SK-N-SH (cell line): ENCODE results near the gene ARHGEF1. TPM values are rescaled to one million over a fixed set of nuclear protein-coding genes. Genes with fewer than 3 reads are reported as not detected.

Experiments used
- CTCF ChIA-PET: fragments of 300-600, 350-600 bp; formaldehyde crosslinking; extraction: SDS; loops from one replicate; lab custom pipeline; 2021; lab: Yijun Ruan, JAX
- POLR2A ChIA-PET: fragments of 350-600 bp; sonication (Branson Sonifier 250); formaldehyde crosslinking; extraction: SDS; loops from one replicate; lab custom pipeline; 2020; ENCODE audit warnings: antibody characterized with exemption, inconsistent platforms; lab: Yijun Ruan, JAX
- DNase-seq: peaks from one replicate; pipeline ENCODE4 v3.0.0; 2012
- H2AFZ ChIP-seq: fragments of 200-600 bp; sonication (generic); 2 replicates; pipeline ENCODE4 v1.8.1; 2016; ENCODE audit warnings: antibody characterized with exemption, mild to moderate bottlenecking, low read depth
- H3F3A ChIP-seq: fragments of 200-600 bp; sonication (generic); replicated peaks from 2 replicates; pipeline ENCODE3; 2016; ENCODE audit warnings: antibody characterized with exemption, mild to moderate bottlenecking; ENCODE audit not compliant: insufficient read depth
- H3K27ac ChIP-seq, 2 experiments: fragments of 200-500 bp in 1 of 2; fragments of 200-600 bp in 1 of 2; sonication (Bioruptor generic) in 1 of 2; sonication (generic), shearing (Covaris generic) in 1 of 2; 2 replicates each; pipeline versions ENCODE4 v1.5.1 to v1.6.1; 2014 to 2016; ENCODE audit warnings: low read depth in 2 of 2, inconsistent platforms in 1 of 2, low read length in 1 of 2, mild to moderate bottlenecking in 1 of 2, mixed read lengths in 1 of 2
- H3K27me3 ChIP-seq: fragments of 200-600 bp; sonication (generic), shearing (Covaris generic); 2 replicates; pipeline ENCODE4 v1.6.1; 2016; ENCODE audit warnings: mixed run types; ENCODE audit not compliant: insufficient read depth
- H3K36me3 ChIP-seq, 2 experiments: fragments of 200-500 bp in 1 of 2; fragments of 200-600 bp in 1 of 2; sonication (Bioruptor generic) in 1 of 2; sonication (generic) in 1 of 2; replicated peaks in 1 of 2; 2 replicates each; pipeline versions ENCODE3 to v1.5.1; 2014 to 2016; ENCODE audit warnings: low read length in 1 of 2, mild to moderate bottlenecking in 1 of 2; ENCODE audit not compliant: insufficient read depth in 2 of 2, control insufficient read depth in 1 of 2
- H3K4me1 ChIP-seq, 2 experiments: fragments of 200-500 bp in 1 of 2; fragments of 200-600 bp in 1 of 2; sonication (Bioruptor generic) in 1 of 2; sonication (generic), shearing (Covaris generic) in 1 of 2; 2 replicates each; pipeline versions ENCODE4 v1.5.1 to v1.6.1; 2014 to 2016; ENCODE audit warnings: low read depth in 1 of 2, low read length in 1 of 2, mixed run types in 1 of 2; ENCODE audit not compliant: insufficient read depth in 2 of 2, control insufficient read depth in 1 of 2
- H3K4me2 ChIP-seq: fragments of 200-600 bp; sonication (generic), shearing (Covaris generic); 2 replicates; pipeline ENCODE4 v1.6.1; 2017; ENCODE audit warnings: mixed run types
- H3K4me3 ChIP-seq, 2 experiments: fragments of 200-500 bp in 1 of 2; fragments of 200-600 bp in 1 of 2; sonication (Bioruptor generic) in 1 of 2; sonication (generic), shearing (Covaris generic) in 1 of 2; 2 replicates each; pipeline versions ENCODE4 v1.5.1 to v1.8.1; 2014 to 2016; ENCODE audit warnings: low read depth in 2 of 2, inconsistent platforms in 1 of 2, low read length in 1 of 2, mild to moderate bottlenecking in 1 of 2, mixed read lengths in 1 of 2, moderate library complexity in 1 of 2
- H3K79me2 ChIP-seq: fragments of 200-600 bp; sonication (generic); 2 replicates; pipeline ENCODE4 v1.8.1; 2017; ENCODE audit warnings: mild to moderate bottlenecking; ENCODE audit not compliant: insufficient read depth
- H3K9ac ChIP-seq: fragments of 200-600 bp; sonication (generic); 2 replicates; pipeline ENCODE4 v1.6.1; 2017; ENCODE audit warnings: mixed run types
- H3K9me2 ChIP-seq: fragments of 200-600 bp; sonication (generic); 2 replicates; pipeline ENCODE4 v1.6.1; 2017; ENCODE audit warnings: mixed run types
- H3K9me3 ChIP-seq: fragments of 200-600 bp; sonication (generic); 2 replicates; pipeline ENCODE4 v1.6.1; 2017; ENCODE audit warnings: mixed run types, mild to moderate bottlenecking, moderate library complexity
- H4K20me1 ChIP-seq: fragments of 200-600 bp; sonication (generic); 2 replicates; pipeline ENCODE4 v1.6.1; 2017; ENCODE audit warnings: mild to moderate bottlenecking, mixed run types; ENCODE audit not compliant: insufficient read depth
- CHD2 ChIP-seq: fragments of 150-350 bp; IDR thresholded peaks from 2 replicates; pipeline ENCODE4 v1.6.1; 2018; ENCODE audit warnings: low read length; ENCODE audit not compliant: partially characterized antibody
- EZH2phosphoT487 ChIP-seq: fragments of 200-600 bp; sonication (generic); IDR thresholded peaks from 2 replicates; pipeline ENCODE4 v1.6.1; 2017; ENCODE audit warnings: low read depth, mixed run types, mild to moderate bottlenecking, antibody characterized with exemption, moderate library complexity, borderline replicate concordance
- FOSL2 ChIP-seq: IDR thresholded peaks from 2 replicates; pipeline ENCODE4 v1.4.0; 2012; ENCODE audit warnings: low read depth, mild to moderate bottlenecking, moderate library complexity, borderline replicate concordance
- JUND ChIP-seq: IDR thresholded peaks from 2 replicates; pipeline ENCODE4 v1.4.0; 2012
- MAX ChIP-seq: IDR thresholded peaks from 2 replicates; pipeline ENCODE4 v1.4.0; 2012; ENCODE audit warnings: low read depth
- MEF2A ChIP-seq: IDR thresholded peaks from 2 replicates; pipeline ENCODE4 v1.4.0; 2012; ENCODE audit warnings: low read depth, borderline replicate concordance
- MXI1 ChIP-seq: IDR thresholded peaks from 2 replicates; pipeline ENCODE4 v1.6.1; 2012; ENCODE audit warnings: mild to moderate bottlenecking, low read depth, low read length, improper control_type of control experiment
- RAD21 ChIP-seq: IDR thresholded peaks from 2 replicates; pipeline ENCODE4 v1.6.1; 2012; ENCODE audit warnings: mild to moderate bottlenecking, low read length
- RCOR1 ChIP-seq: fragments of 150-350 bp; IDR thresholded peaks from 2 replicates; pipeline ENCODE4 v1.6.1; 2017; ENCODE audit warnings: antibody characterized with exemption, low read length
- RFX5 ChIP-seq: IDR thresholded peaks from 2 replicates; pipeline ENCODE4 v1.6.1; 2012; ENCODE audit warnings: mild to moderate bottlenecking, improper control_type of control experiment, low read length
- TAF1 ChIP-seq: IDR thresholded peaks from 2 replicates; pipeline ENCODE4 v1.6.1; 2012; ENCODE audit warnings: low read depth, mild to moderate bottlenecking, low read length, moderate library complexity, borderline replicate concordance
- WGBS: methylation state at CpG from one replicate; pipeline ENCODE4 v1.1.6; 2017; ENCODE audit warnings: low lambda C conversion rate; 5-methylcytosine and 5-hydroxymethylcytosine counted together
- polyA plus RNA-seq, 3 experiments: library from polyadenylated mRNA; depleted of rRNA; stranded (reverse); fragments of >200 nt; gene quantifications; 2 replicates each; pipeline ENCODE4 v1.2.3, GENCODE V29; 2012
- TF ChIP-seq, protein P1 (sequence below): IDR thresholded peaks from 2 replicates; pipeline ENCODE4 v1.6.1; 2012; ENCODE audit warnings: mild to moderate bottlenecking, low read depth, low read length, moderate library complexity
- TF ChIP-seq, protein P2 (sequence below): IDR thresholded peaks from 2 replicates; pipeline ENCODE4; 2012
- TF ChIP-seq, protein P3 (sequence below): IDR thresholded peaks from 2 replicates; pipeline ENCODE4 v1.4.0; 2012; ENCODE audit warnings: low read depth, borderline replicate concordance

The ARHGEF1 gene
- polyA plus RNA-seq, 1 of the 3 experiments (the other 2 are of a cell fraction): 102 TPM

DNA sequence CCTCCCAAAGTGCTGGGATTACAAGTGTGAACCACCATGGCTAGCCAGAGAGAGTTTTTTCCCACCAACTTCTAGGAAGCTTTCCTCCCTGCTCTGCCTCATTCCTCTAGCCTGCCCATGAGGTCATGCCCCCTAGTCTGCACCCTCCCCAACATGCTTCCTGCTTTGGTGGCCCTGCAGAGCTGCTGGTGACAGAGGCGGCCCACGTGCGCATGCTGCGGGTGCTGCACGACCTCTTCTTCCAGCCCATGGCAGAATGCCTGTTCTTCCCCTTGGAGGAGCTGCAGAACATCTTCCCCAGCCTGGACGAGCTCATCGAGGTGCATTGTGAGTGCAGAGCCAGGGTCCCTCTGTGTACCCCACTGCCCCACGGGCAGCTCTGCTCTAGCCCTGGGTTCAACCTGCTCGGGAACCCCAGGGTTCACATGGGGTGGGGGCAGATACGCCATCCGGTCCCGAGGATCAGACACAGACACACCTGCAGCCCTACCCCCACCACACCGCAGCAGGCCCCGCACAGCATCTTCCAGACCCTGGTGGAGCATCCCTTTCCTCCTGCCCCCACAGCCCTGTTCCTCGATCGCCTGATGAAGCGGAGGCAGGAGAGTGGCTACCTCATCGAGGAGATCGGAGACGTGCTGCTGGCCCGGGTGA is 18.9 kb downstream of the ARHGEF1 start:
- Histone ChIP-seq H3K27ac (no peak overlapping the region), H3K4me2 (no peak overlapping the region), H3K4me1 (peaks cover 0 to 8% of the 10 kb centered on the region in 2 experiments; a peak in 1 of 4 replicates), H3K9me2 (no peaks in the 10 kb centered on the region), H4K20me1 (0 out of 2 replicates have a peak, but pooled peaks cover 5% of the 10 kb centered on the region), H3F3A (no peaks in the 10 kb centered on the region), H3K27me3 (no peaks in the 10 kb centered on the region), H3K9me3 (no peaks in the 10 kb centered on the region), H3K4me3 (no peak overlapping the region), H3K79me2 (no peaks in the 10 kb centered on the region), H3K36me3 (peaks cover 22 to 63% of the 10 kb centered on the region in 2 experiments), H2AFZ (no peak overlapping the region), H3K9ac (no peak overlapping the region)
- ChIA-PET POLR2A (no interaction called here), CTCF (interaction anchor here (0.8 to 1.9 kb wide), 4 partner anchors 9 to 49 kb away, joined by 3 to 7 read pairs (median 4); no protein-coding TSS in a partner anchor)
- TF ChIP-seq EZH2phosphoT487 (no peak), RCOR1 (no peak), JUND (no peak), TAF1 (no peak), RAD21 (no peak), RFX5 (no peak), MAX (no peak), MXI1 (no peak), MEF2A (no peak), CHD2 (no peak), FOSL2 (no peak)
- TF ChIP-seq, protein P1, sequence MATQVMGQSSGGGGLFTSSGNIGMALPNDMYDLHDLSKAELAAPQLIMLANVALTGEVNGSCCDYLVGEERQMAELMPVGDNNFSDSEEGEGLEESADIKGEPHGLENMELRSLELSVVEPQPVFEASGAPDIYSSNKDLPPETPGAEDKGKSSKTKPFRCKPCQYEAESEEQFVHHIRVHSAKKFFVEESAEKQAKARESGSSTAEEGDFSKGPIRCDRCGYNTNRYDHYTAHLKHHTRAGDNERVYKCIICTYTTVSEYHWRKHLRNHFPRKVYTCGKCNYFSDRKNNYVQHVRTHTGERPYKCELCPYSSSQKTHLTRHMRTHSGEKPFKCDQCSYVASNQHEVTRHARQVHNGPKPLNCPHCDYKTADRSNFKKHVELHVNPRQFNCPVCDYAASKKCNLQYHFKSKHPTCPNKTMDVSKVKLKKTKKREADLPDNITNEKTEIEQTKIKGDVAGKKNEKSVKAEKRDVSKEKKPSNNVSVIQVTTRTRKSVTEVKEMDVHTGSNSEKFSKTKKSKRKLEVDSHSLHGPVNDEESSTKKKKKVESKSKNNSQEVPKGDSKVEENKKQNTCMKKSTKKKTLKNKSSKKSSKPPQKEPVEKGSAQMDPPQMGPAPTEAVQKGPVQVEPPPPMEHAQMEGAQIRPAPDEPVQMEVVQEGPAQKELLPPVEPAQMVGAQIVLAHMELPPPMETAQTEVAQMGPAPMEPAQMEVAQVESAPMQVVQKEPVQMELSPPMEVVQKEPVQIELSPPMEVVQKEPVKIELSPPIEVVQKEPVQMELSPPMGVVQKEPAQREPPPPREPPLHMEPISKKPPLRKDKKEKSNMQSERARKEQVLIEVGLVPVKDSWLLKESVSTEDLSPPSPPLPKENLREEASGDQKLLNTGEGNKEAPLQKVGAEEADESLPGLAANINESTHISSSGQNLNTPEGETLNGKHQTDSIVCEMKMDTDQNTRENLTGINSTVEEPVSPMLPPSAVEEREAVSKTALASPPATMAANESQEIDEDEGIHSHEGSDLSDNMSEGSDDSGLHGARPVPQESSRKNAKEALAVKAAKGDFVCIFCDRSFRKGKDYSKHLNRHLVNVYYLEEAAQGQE: no peak
- TF ChIP-seq, protein P2, sequence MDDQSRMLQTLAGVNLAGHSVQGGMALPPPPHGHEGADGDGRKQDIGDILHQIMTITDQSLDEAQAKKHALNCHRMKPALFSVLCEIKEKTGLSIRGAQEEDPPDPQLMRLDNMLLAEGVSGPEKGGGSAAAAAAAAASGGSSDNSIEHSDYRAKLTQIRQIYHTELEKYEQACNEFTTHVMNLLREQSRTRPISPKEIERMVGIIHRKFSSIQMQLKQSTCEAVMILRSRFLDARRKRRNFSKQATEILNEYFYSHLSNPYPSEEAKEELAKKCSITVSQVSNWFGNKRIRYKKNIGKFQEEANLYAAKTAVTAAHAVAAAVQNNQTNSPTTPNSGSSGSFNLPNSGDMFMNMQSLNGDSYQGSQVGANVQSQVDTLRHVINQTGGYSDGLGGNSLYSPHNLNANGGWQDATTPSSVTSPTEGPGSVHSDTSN: no peak
- TF ChIP-seq, protein P3, sequence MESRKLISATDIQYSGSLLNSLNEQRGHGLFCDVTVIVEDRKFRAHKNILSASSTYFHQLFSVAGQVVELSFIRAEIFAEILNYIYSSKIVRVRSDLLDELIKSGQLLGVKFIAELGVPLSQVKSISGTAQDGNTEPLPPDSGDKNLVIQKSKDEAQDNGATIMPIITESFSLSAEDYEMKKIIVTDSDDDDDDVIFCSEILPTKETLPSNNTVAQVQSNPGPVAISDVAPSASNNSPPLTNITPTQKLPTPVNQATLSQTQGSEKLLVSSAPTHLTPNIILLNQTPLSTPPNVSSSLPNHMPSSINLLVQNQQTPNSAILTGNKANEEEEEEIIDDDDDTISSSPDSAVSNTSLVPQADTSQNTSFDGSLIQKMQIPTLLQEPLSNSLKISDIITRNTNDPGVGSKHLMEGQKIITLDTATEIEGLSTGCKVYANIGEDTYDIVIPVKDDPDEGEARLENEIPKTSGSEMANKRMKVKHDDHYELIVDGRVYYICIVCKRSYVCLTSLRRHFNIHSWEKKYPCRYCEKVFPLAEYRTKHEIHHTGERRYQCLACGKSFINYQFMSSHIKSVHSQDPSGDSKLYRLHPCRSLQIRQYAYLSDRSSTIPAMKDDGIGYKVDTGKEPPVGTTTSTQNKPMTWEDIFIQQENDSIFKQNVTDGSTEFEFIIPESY: no peak
- WGBS: 98% methylated on average over 8 of the region's 21 CpGs
- no peak for DNase-seq
